Keratinocyte (primary cell): ENCODE results near the gene MRPS27. TPM values are rescaled to one million over a fixed set of nuclear protein-coding genes. Genes with fewer than 3 reads are reported as not detected.

Experiments
- DNase-seq: peaks from one replicate; pipeline ENCODE4 v3.0.0-alpha.2; 2011; ENCODE audit warnings: low read depth, missing footprints, low spot score
- FAIRE-seq: peaks from 2 replicates; lab custom pipeline; 2011; peaks lifted over from hg19 to GRCh38; lab: Jason Lieb, UNC
- H2AFZ ChIP-seq: 2 replicates; pipeline ENCODE4 v1.6.0; 2012; ENCODE audit warnings: low read length, control low read depth, inconsistent platforms; ENCODE audit not compliant: control insufficient read depth
- H3K27ac ChIP-seq: 2 replicates; pipeline ENCODE4 v1.5.1; 2011; ENCODE audit warnings: low read length; ENCODE audit not compliant: control insufficient read depth, insufficient read depth
- H3K27me3 ChIP-seq: 3 replicates; pipeline ENCODE4 v1.6.0; 2011; ENCODE audit warnings: low read length; ENCODE audit not compliant: control insufficient read depth, insufficient read depth; ENCODE audit errors: extremely low read depth
- H3K36me3 ChIP-seq, 2 experiments: 2 replicates in 1 of 2; 3 replicates in 1 of 2; pipeline ENCODE4 v1.5.1; 2011; ENCODE audit warnings: low read length in 2 of 2, mild to moderate bottlenecking in 1 of 2; ENCODE audit not compliant: control insufficient read depth in 2 of 2, insufficient read depth in 2 of 2; ENCODE audit errors: extremely low read depth in 1 of 2
- H3K4me1 ChIP-seq: 3 replicates; pipeline ENCODE4 v1.5.1; 2011; ENCODE audit warnings: low read length; ENCODE audit not compliant: control insufficient read depth, insufficient read depth; ENCODE audit errors: extremely low read depth
- H3K4me2 ChIP-seq: 3 replicates; pipeline ENCODE4 v1.6.0; 2011; ENCODE audit warnings: low read depth, low read length; ENCODE audit not compliant: control insufficient read depth, insufficient read depth; ENCODE audit errors: extremely low read depth
- H3K4me3 ChIP-seq, 3 experiments: fragments of 200-600 bp in 1 of 3; sonication (generic) in 1 of 3; 2 replicates in 2 of 3; 3 replicates in 1 of 3; pipeline ENCODE4 v1.5.1; 2011 to 2016; ENCODE audit warnings: low read length in 3 of 3, mild to moderate bottlenecking in 3 of 3, control low read depth in 2 of 3, inconsistent platforms in 1 of 3, low read depth in 1 of 3, mixed read lengths in 1 of 3, mixed run types in 1 of 3, moderate library complexity in 1 of 3; ENCODE audit not compliant: control insufficient read depth in 2 of 3, insufficient read depth in 2 of 3; ENCODE audit errors: extremely low read depth in 1 of 3
- H3K79me2 ChIP-seq: 2 replicates; pipeline ENCODE4 v1.6.0; 2012; ENCODE audit warnings: low read length; ENCODE audit not compliant: control insufficient read depth, insufficient read depth
- H3K9ac ChIP-seq: 3 replicates; pipeline ENCODE4 v1.6.0; 2011; ENCODE audit warnings: low read length; ENCODE audit not compliant: control insufficient read depth, insufficient read depth; ENCODE audit errors: extremely low read depth
- H3K9me1 ChIP-seq: 3 replicates; pipeline ENCODE4 v1.6.0; 2011; ENCODE audit warnings: low read length; ENCODE audit not compliant: control insufficient read depth, insufficient read depth; ENCODE audit errors: extremely low read depth
- H3K9me3 ChIP-seq: 2 replicates; pipeline ENCODE4 v1.5.1; 2012; ENCODE audit warnings: low read depth, low read length; ENCODE audit not compliant: control insufficient read depth
- H4K20me1 ChIP-seq: 3 replicates; pipeline ENCODE4 v1.6.0; 2011; ENCODE audit warnings: low read length; ENCODE audit not compliant: control insufficient read depth, insufficient read depth; ENCODE audit errors: extremely low read depth
- CTCF ChIP-seq, 3 experiments: IDR thresholded peaks in 1 of 3; conservative IDR thresholded peaks in 1 of 3; optimal IDR thresholded peaks in 1 of 3; 2 replicates in 2 of 3; 3 replicates in 1 of 3; pipeline versions ENCODE3 to v1.5.1; 2011; ENCODE audit warnings: low read length in 3 of 3, mild to moderate bottlenecking in 3 of 3, moderate library complexity in 2 of 3, control low read depth in 1 of 3, inconsistent platforms in 1 of 3; ENCODE audit not compliant: insufficient read depth in 2 of 3; ENCODE audit errors: extremely low read depth in 1 of 3
- EZH2 ChIP-seq: IDR thresholded peaks from one replicate; pipeline ENCODE4 v1.6.1; 2012; ENCODE audit warnings: inconsistent platforms, mild to moderate bottlenecking, low read length, moderate library complexity
- dilution Hi-C: fragments of 300-500 bp; cut with MboI; formaldehyde crosslinking; loops from one replicate; pipeline ENCODE4 v1.7.0; 2020; ENCODE audit warnings: low sequenced_read_pairs; ENCODE audit not compliant: extremely low pct_ligation_motif_present
- polyA plus RNA-seq, 5 experiments: library from polyadenylated mRNA; depleted of rRNA in 3 of 5; stranded (reverse) in 3 of 5; stranded (forward) in 1 of 5; unstranded in 1 of 5; fragments of >200 nt; gene quantifications; 1 replicate in 1 of 5; 2 replicates in 3 of 5; 3 replicates in 1 of 5; pipeline versions ENCODE4 v1.2.1 to v1.2.3, GENCODE V29; 2011 to 2012; ENCODE audit warnings: missing spikeins in 2 of 5, low read depth in 1 of 5, low replicate concordance in 1 of 5

The MRPS27 gene
- polyA plus RNA-seq, 1 donor (not counting 4 experiments of a cell fraction or from before 2014, with no cell fraction given), result 98.7 TPM

- Histone ChIP-seq H3K27ac (no peak overlapping the region), H3K4me1 (peaks cover 7% of the 10 kb centered on the region), H3K9me1 (no peaks in the 10 kb centered on the region), H3K4me3 (no peak overlapping the region), H3K36me3 (peaks cover 3 to 6% of the 10 kb centered on the region in 2 experiments), H4K20me1 (no peaks in the 10 kb centered on the region), H3K4me2 (no peak overlapping the region), H3K27me3 (no peaks in the 10 kb centered on the region), H3K79me2 (no peaks in the 10 kb centered on the region), H2AFZ (no peak overlapping the region), H3K9ac (no peak overlapping the region), H3K9me3 (no peaks in the 10 kb centered on the region)
- DNase-seq (no peak), FAIRE-seq (no peak)
- TF ChIP-seq EZH2 (no peak), CTCF (optimal IDR thresholded peaks at IDR 0.05 in 1 of 3, IDR thresholded peaks at IDR 0.05 in 1 of 3, conservative IDR thresholded peaks at IDR 0.05 in 1 of 3; ENCODE audit: extremely low read depth in 1 of 3, insufficient read depth in 2 of 3, low read length in 3 of 3) (no peak)
- dilution Hi-C loops, result no loop called here
Measured at GRCh38 chr5:72283358-72283757, 36.7 kb downstream of the MRPS27 start.

- Histone ChIP-seq H3K9me1 (no peaks in the 10 kb centered on the region), H3K36me3 (peaks cover 2 to 6% of the 10 kb centered on the region in 2 experiments), H3K4me3 (no peak overlapping the region), H3K4me1 (peaks cover 7% of the 10 kb centered on the region), H3K4me2 (no peak overlapping the region), H4K20me1 (no peaks in the 10 kb centered on the region), H2AFZ (no peak overlapping the region), H3K9me3 (no peaks in the 10 kb centered on the region), H3K27me3 (no peaks in the 10 kb centered on the region), H3K27ac (peak overlapping the region; percentile 76), H3K9ac (no peak overlapping the region), H3K79me2 (no peaks in the 10 kb centered on the region)
- no peak for FAIRE-seq
- dilution Hi-C loops, result no loop called here
- DNase-seq, result no peak
- TF ChIP-seq EZH2, result no peak
- TF ChIP-seq CTCF (optimal IDR thresholded peaks at IDR 0.05 in 1 of 3, IDR thresholded peaks at IDR 0.05 in 1 of 3, conservative IDR thresholded peaks at IDR 0.05 in 1 of 3; ENCODE audit: extremely low read depth in 1 of 3, insufficient read depth in 2 of 3, low read length in 3 of 3), result no peak
Measured at GRCh38 chr5:72282878-72283277, 37.2 kb downstream of the MRPS27 start.
